ENCODE measurements around the gene TRNAU1AP.

Gene TRNAU1AP

GRCh38 chr1:28613175-28613574 lies 60.3 kb downstream of the TRNAU1AP start:
- no peak for DNase-seq (ENCODE audit: low spot score)
